ENCODE measurements around the gene GLRA3. TPM values are rescaled to one million over a fixed set of nuclear protein-coding genes. Genes with fewer than 3 reads are reported as not detected.

GLRA3 gene
- total and polyA plus RNA-seq, 2 experiments from 2014 or later, result 0.03 to 0.19 TPM

DNA sequence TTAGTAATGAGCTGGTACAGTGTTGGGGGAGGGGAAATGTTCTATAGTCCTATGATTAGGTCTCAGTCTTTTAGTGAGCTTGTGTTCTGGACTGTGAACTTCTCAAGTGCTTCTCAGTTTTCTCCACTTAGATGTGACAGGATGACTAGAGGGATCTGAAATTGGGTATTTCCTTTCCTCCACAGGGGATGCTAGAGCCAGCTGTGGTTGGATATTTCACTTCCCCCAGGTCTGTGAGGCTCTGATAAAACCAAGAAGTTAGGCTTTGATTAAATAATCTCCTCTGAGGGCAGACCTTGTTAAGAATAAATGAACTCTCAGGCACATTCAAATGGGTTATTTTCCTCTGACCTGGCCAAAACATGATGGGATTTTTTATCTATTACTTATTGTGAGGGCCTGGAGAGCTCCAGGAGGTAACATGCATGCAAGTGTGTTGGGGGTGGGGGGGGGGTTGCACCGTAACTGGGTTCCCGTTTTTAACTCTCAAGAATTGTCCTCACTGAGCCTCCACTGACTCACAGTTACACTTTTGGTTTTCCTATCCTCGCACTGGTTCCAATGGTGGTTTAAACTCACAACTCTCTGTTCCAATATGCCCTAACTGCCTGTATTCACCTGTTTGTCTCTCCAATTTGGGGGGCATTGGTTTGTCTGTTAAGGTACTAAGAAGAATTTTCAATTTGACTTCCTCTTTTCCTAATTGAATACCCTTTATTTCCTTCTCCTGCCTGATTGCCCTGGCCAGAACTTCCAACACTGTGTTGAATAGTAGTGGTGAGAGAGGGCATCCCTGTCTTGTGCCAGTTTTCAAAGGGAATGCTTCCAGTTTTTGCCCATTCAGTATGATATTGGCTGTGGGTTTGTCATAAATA lies 28.1 kb upstream of the GLRA3 start:
- H3K36me3 Mint-ChIP-seq (ENCODE audit: low read depth), result no peaks in the 10 kb centered on the region; the same call in 2 of the 3 replicates
- no peaks in the 10 kb centered on the region for H3K79me2 ChIP-seq (replicated peaks; ENCODE audit: insufficient read depth)
- H3K36me3 ChIP-seq (ENCODE audit: insufficient read depth), result no peaks in the 10 kb centered on the region
- ATAC-seq (no peak), DNase-seq (ENCODE audit: low spot score) (no peak)
- H3K9me2 ChIP-seq (ENCODE audit: insufficient read depth), result peaks cover 7% of the 10 kb centered on the region; the same call in 1 of the 2 replicates
- peaks cover 2% of the 10 kb centered on the region for H3K27me3 Mint-ChIP-seq (ENCODE audit: insufficient read depth, low read depth, poor library complexity)
- TF ChIP-seq POLR2AphosphoS5 (IDR thresholded peaks at IDR 0.05; ENCODE audit: low read depth) (no peak), CREB1 (CRISPR knock-in tag; IDR thresholded peaks at IDR 0.05; ENCODE audit: low read depth) (no peak), REST (IDR thresholded peaks at IDR 0.05; ENCODE audit: unreplicated experiment) (no peak), EZH2 (IDR thresholded peaks at IDR 0.05; ENCODE audit: low read depth, unreplicated experiment) (no peak), ZNF114 (CRISPR knock-in tag; IDR thresholded peaks at IDR 0.05) (no peak), STAT1 (IDR thresholded peaks at IDR 0.05; ENCODE audit: unreplicated experiment) (no peak), JUNB (IDR thresholded peaks at IDR 0.05; ENCODE audit: unreplicated experiment) (no peak), NANOG (IDR thresholded peaks at IDR 0.05; ENCODE audit: borderline replicate concordance) (no peak), ZNF331 (CRISPR knock-in tag; IDR thresholded peaks at IDR 0.05; ENCODE audit: low read depth) (no peak), EZH2phosphoT487 (IDR thresholded peaks at IDR 0.05; ENCODE audit: unreplicated experiment) (no peak)
- TF ChIP-seq, protein P1, sequence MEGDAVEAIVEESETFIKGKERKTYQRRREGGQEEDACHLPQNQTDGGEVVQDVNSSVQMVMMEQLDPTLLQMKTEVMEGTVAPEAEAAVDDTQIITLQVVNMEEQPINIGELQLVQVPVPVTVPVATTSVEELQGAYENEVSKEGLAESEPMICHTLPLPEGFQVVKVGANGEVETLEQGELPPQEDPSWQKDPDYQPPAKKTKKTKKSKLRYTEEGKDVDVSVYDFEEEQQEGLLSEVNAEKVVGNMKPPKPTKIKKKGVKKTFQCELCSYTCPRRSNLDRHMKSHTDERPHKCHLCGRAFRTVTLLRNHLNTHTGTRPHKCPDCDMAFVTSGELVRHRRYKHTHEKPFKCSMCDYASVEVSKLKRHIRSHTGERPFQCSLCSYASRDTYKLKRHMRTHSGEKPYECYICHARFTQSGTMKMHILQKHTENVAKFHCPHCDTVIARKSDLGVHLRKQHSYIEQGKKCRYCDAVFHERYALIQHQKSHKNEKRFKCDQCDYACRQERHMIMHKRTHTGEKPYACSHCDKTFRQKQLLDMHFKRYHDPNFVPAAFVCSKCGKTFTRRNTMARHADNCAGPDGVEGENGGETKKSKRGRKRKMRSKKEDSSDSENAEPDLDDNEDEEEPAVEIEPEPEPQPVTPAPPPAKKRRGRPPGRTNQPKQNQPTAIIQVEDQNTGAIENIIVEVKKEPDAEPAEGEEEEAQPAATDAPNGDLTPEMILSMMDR (conservative IDR thresholded peaks at IDR 0.05; ENCODE audit: low read depth in 2 of 2), result no peak
- TF ChIP-seq, protein P2, sequence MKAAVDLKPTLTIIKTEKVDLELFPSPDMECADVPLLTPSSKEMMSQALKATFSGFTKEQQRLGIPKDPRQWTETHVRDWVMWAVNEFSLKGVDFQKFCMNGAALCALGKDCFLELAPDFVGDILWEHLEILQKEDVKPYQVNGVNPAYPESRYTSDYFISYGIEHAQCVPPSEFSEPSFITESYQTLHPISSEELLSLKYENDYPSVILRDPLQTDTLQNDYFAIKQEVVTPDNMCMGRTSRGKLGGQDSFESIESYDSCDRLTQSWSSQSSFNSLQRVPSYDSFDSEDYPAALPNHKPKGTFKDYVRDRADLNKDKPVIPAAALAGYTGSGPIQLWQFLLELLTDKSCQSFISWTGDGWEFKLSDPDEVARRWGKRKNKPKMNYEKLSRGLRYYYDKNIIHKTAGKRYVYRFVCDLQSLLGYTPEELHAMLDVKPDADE (IDR thresholded peaks at IDR 0.05), result no peak
- TF ChIP-seq, protein P3, sequence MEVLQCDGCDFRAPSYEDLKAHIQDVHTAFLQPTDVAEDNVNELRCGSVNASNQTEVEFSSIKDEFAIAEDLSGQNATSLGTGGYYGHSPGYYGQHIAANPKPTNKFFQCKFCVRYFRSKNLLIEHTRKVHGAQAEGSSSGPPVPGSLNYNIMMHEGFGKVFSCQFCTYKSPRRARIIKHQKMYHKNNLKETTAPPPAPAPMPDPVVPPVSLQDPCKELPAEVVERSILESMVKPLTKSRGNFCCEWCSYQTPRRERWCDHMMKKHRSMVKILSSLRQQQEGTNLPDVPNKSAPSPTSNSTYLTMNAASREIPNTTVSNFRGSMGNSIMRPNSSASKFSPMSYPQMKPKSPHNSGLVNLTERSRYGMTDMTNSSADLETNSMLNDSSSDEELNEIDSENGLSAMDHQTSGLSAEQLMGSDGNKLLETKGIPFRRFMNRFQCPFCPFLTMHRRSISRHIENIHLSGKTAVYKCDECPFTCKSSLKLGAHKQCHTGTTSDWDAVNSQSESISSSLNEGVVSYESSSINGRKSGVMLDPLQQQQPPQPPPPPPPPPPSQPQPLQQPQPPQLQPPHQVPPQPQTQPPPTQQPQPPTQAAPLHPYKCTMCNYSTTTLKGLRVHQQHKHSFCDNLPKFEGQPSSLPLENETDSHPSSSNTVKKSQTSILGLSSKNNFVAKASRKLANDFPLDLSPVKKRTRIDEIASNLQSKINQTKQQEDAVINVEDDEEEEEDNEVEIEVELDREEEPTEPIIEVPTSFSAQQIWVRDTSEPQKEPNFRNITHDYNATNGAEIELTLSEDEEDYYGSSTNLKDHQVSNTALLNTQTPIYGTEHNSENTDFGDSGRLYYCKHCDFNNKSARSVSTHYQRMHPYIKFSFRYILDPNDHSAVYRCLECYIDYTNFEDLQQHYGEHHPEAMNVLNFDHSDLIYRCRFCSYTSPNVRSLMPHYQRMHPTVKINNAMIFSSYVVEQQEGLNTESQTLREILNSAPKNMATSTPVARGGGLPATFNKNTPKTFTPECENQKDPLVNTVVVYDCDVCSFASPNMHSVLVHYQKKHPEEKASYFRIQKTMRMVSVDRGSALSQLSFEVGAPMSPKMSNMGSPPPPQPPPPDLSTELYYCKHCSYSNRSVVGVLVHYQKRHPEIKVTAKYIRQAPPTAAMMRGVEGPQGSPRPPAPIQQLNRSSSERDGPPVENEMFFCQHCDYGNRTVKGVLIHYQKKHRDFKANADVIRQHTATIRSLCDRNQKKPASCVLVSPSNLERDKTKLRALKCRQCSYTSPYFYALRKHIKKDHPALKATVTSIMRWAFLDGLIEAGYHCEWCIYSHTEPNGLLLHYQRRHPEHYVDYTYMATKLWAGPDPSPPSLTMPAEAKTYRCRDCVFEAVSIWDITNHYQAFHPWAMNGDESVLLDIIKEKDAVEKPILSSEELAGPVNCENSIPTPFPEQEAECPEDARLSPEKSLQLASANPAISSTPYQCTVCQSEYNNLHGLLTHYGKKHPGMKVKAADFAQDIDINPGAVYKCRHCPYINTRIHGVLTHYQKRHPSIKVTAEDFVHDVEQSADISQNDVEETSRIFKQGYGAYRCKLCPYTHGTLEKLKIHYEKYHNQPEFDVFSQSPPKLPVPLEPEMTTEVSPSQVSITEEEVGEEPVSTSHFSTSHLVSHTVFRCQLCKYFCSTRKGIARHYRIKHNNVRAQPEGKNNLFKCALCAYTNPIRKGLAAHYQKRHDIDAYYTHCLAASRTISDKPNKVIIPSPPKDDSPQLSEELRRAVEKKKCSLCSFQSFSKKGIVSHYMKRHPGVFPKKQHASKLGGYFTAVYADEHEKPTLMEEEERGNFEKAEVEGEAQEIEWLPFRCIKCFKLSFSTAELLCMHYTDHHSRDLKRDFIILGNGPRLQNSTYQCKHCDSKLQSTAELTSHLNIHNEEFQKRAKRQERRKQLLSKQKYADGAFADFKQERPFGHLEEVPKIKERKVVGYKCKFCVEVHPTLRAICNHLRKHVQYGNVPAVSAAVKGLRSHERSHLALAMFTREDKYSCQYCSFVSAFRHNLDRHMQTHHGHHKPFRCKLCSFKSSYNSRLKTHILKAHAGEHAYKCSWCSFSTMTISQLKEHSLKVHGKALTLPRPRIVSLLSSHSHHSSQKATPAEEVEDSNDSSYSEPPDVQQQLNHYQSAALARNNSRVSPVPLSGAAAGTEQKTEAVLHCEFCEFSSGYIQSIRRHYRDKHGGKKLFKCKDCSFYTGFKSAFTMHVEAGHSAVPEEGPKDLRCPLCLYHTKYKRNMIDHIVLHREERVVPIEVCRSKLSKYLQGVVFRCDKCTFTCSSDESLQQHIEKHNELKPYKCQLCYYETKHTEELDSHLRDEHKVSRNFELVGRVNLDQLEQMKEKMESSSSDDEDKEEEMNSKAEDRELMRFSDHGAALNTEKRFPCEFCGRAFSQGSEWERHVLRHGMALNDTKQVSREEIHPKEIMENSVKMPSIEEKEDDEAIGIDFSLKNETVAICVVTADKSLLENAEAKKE (CRISPR knock-in tag; IDR thresholded peaks at IDR 0.05), result no peak
- H3K27ac ChIP-seq (ENCODE audit: low read depth), result no peak overlapping the region
- no peaks in the 10 kb centered on the region for H3F3A ChIP-seq (replicated peaks; ENCODE audit: low read depth)
- H3K9me3 Mint-ChIP-seq, result peaks cover 5% of the 10 kb centered on the region; the same call in 2 of the 3 replicates
- no peak overlapping the region for H2AFZ ChIP-seq
- no peak overlapping the region for H3K4me3 ChIP-seq
- peaks cover 9% of the 10 kb centered on the region; the same call in 2 of the 3 replicates for H3K4me1 Mint-ChIP-seq
- H3K27me3 ChIP-seq (ENCODE audit: insufficient read depth), result no peaks in the 10 kb centered on the region
- peaks cover 8% of the 10 kb centered on the region for H3K4me1 ChIP-seq (ENCODE audit: insufficient read depth)
- H3K4me3 Mint-ChIP-seq, result no peak overlapping the region
- no peak overlapping the region for H3K27ac Mint-ChIP-seq
- no peak overlapping the region for H3K4me2 ChIP-seq
- no peaks in the 10 kb centered on the region for H4K20me1 ChIP-seq (replicated peaks; ENCODE audit: insufficient read depth)

Data from GM23338 (cell line).